H1 (cell line): ENCODE results near the gene PLCL1. TPM values are rescaled to one million over a fixed set of nuclear protein-coding genes. Genes with fewer than 3 reads are reported as not detected.

Experiments
- CTCF ChIA-PET: fragments of 300-600 bp; sonication (Branson Sonifier 250); formaldehyde crosslinking; loops from one replicate; lab custom pipeline; 2021; ENCODE audit not compliant: partially characterized antibody; lab: Charles Lee
- POLR2A ChIA-PET: fragments of 300-600 bp; sonication (Branson Sonifier 250); formaldehyde crosslinking; loops from one replicate; lab custom pipeline; 2021; ENCODE audit warnings: inconsistent platforms; ENCODE audit not compliant: partially characterized antibody; lab: Charles Lee
- DNase-seq, 2 experiments: peaks; one replicate each; pipeline versions ENCODE4 v3.0.0 to v3.0.0-alpha.2; 2010 to 2022; ENCODE audit warnings: low spot score in 2 of 2, low read depth in 1 of 2, mixed read lengths in 1 of 2
- FAIRE-seq: peaks from 2 replicates; lab custom pipeline; 2011; peaks lifted over from hg19 to GRCh38; lab: Jason Lieb, UNC
- H2AFZ ChIP-seq: 2 replicates; pipeline ENCODE4 v1.8.1; 2012; ENCODE audit warnings: low read length, inconsistent platforms
- H2AK5ac ChIP-seq: 2 replicates; pipeline ENCODE4 v1.6.1; 2013; ENCODE audit warnings: low read depth, low read length
- H2BK120ac ChIP-seq: replicated peaks from 2 replicates; pipeline ENCODE3; 2013; ENCODE audit warnings: low read depth, low read length, inconsistent platforms
- H2BK12ac ChIP-seq: 2 replicates; pipeline ENCODE4 v1.6.1; 2013; ENCODE audit warnings: low read depth, low read length
- H2BK15ac ChIP-seq: 2 replicates; pipeline ENCODE4 v1.6.1; 2013; ENCODE audit warnings: low read length
- H2BK20ac ChIP-seq: 2 replicates; pipeline ENCODE4 v1.6.1; 2013; ENCODE audit warnings: low read length
- H2BK5ac ChIP-seq: 2 replicates; pipeline ENCODE4 v1.6.1; 2013; ENCODE audit warnings: low read depth, low read length
- H3K14ac ChIP-seq: 2 replicates; pipeline ENCODE4 v1.6.1; 2013; ENCODE audit warnings: inconsistent platforms; ENCODE audit not compliant: insufficient read length
- H3K18ac ChIP-seq: 2 replicates; pipeline ENCODE4 v1.6.1; 2013; ENCODE audit warnings: low read length; ENCODE audit errors: extremely low read depth
- H3K23ac ChIP-seq: 2 replicates; pipeline ENCODE4 v1.6.1; 2013; ENCODE audit warnings: inconsistent platforms; ENCODE audit not compliant: insufficient read length
- H3K23me2 ChIP-seq: 2 replicates; pipeline ENCODE4 v1.6.1; 2013; ENCODE audit warnings: low read depth, low read length
- H3K27ac ChIP-seq: 2 replicates; pipeline ENCODE4 v1.6.1; 2011; ENCODE audit warnings: low read depth, low read length, inconsistent platforms
- H3K27me3 ChIP-seq, 4 experiments: replicated peaks in 1 of 4; 1 replicate in 1 of 4; 2 replicates in 3 of 4; pipeline versions ENCODE4 v1.6.1 to v1.8.1; 2011 to 2013; ENCODE audit warnings: low read length in 3 of 4, mild to moderate bottlenecking in 3 of 4, inconsistent platforms in 2 of 4, mixed read lengths in 2 of 4, moderate library complexity in 1 of 4; ENCODE audit not compliant: control insufficient read depth in 3 of 4, insufficient read depth in 3 of 4; ENCODE audit errors: extremely low read depth in 1 of 4
- H3K36me3 ChIP-seq, 4 experiments: 2 replicates each; pipeline versions ENCODE4 v1.6.1 to v1.8.1; 2011 to 2013; ENCODE audit warnings: mild to moderate bottlenecking in 4 of 4, low read length in 3 of 4, moderate library complexity in 2 of 4, control low read depth in 1 of 4, inconsistent platforms in 1 of 4; ENCODE audit not compliant: insufficient read depth in 4 of 4, control insufficient read depth in 2 of 4
- H3K4ac ChIP-seq: replicated peaks from 2 replicates; pipeline ENCODE3; 2013; ENCODE audit warnings: low read length, low read depth, mixed read lengths, inconsistent platforms; ENCODE audit not compliant: insufficient read length
- H3K4me1 ChIP-seq, 4 experiments: replicated peaks in 1 of 4; 1 replicate in 1 of 4; 2 replicates in 3 of 4; pipeline versions ENCODE4 v1.6.1 to v1.8.1; 2011 to 2013; ENCODE audit warnings: low read length in 3 of 4, inconsistent platforms in 2 of 4, mixed read lengths in 1 of 4; ENCODE audit not compliant: insufficient read depth in 4 of 4, control insufficient read depth in 3 of 4
- H3K4me2 ChIP-seq, 2 experiments: 2 replicates each; pipeline versions ENCODE4 v1.6.1 to v1.8.1; 2011 to 2013; ENCODE audit warnings: low read depth in 2 of 2, low read length in 2 of 2, control low read depth in 1 of 2, inconsistent platforms in 1 of 2, mild to moderate bottlenecking in 1 of 2; ENCODE audit not compliant: insufficient read depth in 1 of 2
- H3K4me3 ChIP-seq, 4 experiments: fragments of 200-600, 300-600 bp in 1 of 4; sonication (generic), shearing (Covaris generic), sonication (Bioruptor Twin) in 1 of 4; 2 replicates each; pipeline versions ENCODE4 v1.5.1 to v1.8.1; 2011 to 2016; ENCODE audit warnings: low read length in 4 of 4, low read depth in 3 of 4, control low read depth in 2 of 4, inconsistent platforms in 2 of 4, mild to moderate bottlenecking in 2 of 4, mixed read lengths in 1 of 4, moderate library complexity in 1 of 4; ENCODE audit not compliant: insufficient read depth in 2 of 4; ENCODE audit errors: extremely low read depth in 1 of 4
- H3K56ac ChIP-seq: replicated peaks from 2 replicates; pipeline ENCODE3; 2013; ENCODE audit warnings: low read depth, mild to moderate bottlenecking, mixed read lengths, low read length, inconsistent platforms; ENCODE audit not compliant: insufficient read length
- H3K79me1 ChIP-seq: 2 replicates; pipeline ENCODE4 v1.6.1; 2013; ENCODE audit warnings: low read depth, low read length, control low read depth
- H3K79me2 ChIP-seq, 2 experiments: 2 replicates each; pipeline versions ENCODE4 v1.6.1 to v1.8.1; 2012 to 2013; ENCODE audit warnings: low read length in 2 of 2, mild to moderate bottlenecking in 2 of 2, inconsistent platforms in 1 of 2; ENCODE audit not compliant: insufficient read depth in 2 of 2, control insufficient read depth in 1 of 2
- H3K9ac ChIP-seq, 4 experiments: replicated peaks in 1 of 4; 1 replicate in 1 of 4; 2 replicates in 3 of 4; pipeline versions ENCODE4 v1.6.1 to v1.8.1; 2011 to 2013; ENCODE audit warnings: low read depth in 3 of 4, low read length in 3 of 4, control low read depth in 2 of 4, mild to moderate bottlenecking in 2 of 4, moderate library complexity in 2 of 4, inconsistent platforms in 1 of 4; ENCODE audit errors: extremely low read depth in 1 of 4
- H3K9me3 ChIP-seq, 2 experiments: 2 replicates each; pipeline versions ENCODE4 v1.6.1 to v1.8.1; 2012 to 2013; ENCODE audit warnings: mild to moderate bottlenecking in 2 of 2, moderate library complexity in 2 of 2, control low read depth in 1 of 2, inconsistent platforms in 1 of 2, low read depth in 1 of 2, low read length in 1 of 2, mixed read lengths in 1 of 2; ENCODE audit not compliant: insufficient read depth in 2 of 2
- H4K20me1 ChIP-seq, 2 experiments: replicated peaks in 1 of 2; 2 replicates each; pipeline versions ENCODE3 to v1.8.1; 2011 to 2013; ENCODE audit warnings: inconsistent platforms in 2 of 2, low read length in 2 of 2, mild to moderate bottlenecking in 1 of 2; ENCODE audit not compliant: insufficient read depth in 2 of 2, control insufficient read depth in 1 of 2
- H4K5ac ChIP-seq: 2 replicates; pipeline ENCODE4 v1.6.1; 2013; ENCODE audit warnings: low read length, low read depth, mixed read lengths, inconsistent platforms; ENCODE audit not compliant: insufficient read length
- H4K8ac ChIP-seq: 2 replicates; pipeline ENCODE4 v1.8.0; 2013; ENCODE audit warnings: mild to moderate bottlenecking, moderate library complexity, low read length, inconsistent platforms; ENCODE audit not compliant: insufficient read depth; ENCODE audit errors: extremely low read depth
- H4K91ac ChIP-seq: replicated peaks from 2 replicates; pipeline ENCODE3; 2013; ENCODE audit warnings: low read length, mixed read lengths, inconsistent platforms; ENCODE audit not compliant: insufficient read length
- ASH2L ChIP-seq: fragments of 200-600, 300-600 bp; sonication (generic); IDR thresholded peaks from one replicate; pipeline ENCODE4 v1.7.1; 2017; ENCODE audit warnings: low read length
- BACH1 ChIP-seq: IDR thresholded peaks from 2 replicates; pipeline ENCODE4 v1.6.1; 2012; ENCODE audit warnings: low read length, improper control_type of control experiment
- BRCA1 ChIP-seq: IDR thresholded peaks from 2 replicates; pipeline ENCODE4 v1.6.1; 2012; ENCODE audit warnings: low read depth, low read length, improper control_type of control experiment
- FOSL1 ChIP-seq: IDR thresholded peaks from 2 replicates; pipeline ENCODE4 v1.6.1; 2011; ENCODE audit warnings: mild to moderate bottlenecking, low read depth, low read length, moderate library complexity; ENCODE audit not compliant: insufficient read depth
- PHF8 ChIP-seq: fragments of 200-600 bp; sonication (generic); conservative IDR thresholded peaks from 2 replicates; pipeline ENCODE4 v1.7.1; 2012; ENCODE audit warnings: low read depth, mild to moderate bottlenecking, inconsistent platforms, low read length, moderate library complexity
- POU5F1 ChIP-seq: IDR thresholded peaks from 2 replicates; pipeline ENCODE4 v1.6.1; 2011; ENCODE audit warnings: low read depth, mild to moderate bottlenecking, low read length, moderate library complexity
- RFX5 ChIP-seq: IDR thresholded peaks from 2 replicates; pipeline ENCODE4 v1.6.1; 2011; ENCODE audit warnings: low read depth, low read length, improper control_type of control experiment, borderline replicate concordance
- RXRA ChIP-seq: IDR thresholded peaks from 2 replicates; pipeline ENCODE4 v1.6.1; 2011; ENCODE audit warnings: low read depth, mild to moderate bottlenecking, low read length, moderate library complexity; ENCODE audit not compliant: insufficient read depth
- SAP30 ChIP-seq: fragments of 300-600 bp; sonication (generic); IDR thresholded peaks from 2 replicates; pipeline ENCODE4 v1.7.1; 2012; ENCODE audit warnings: low read length, moderate library complexity, mild to moderate bottlenecking, inconsistent platforms; ENCODE audit not compliant: insufficient read depth, insufficient replicate concordance
- SIRT6 ChIP-seq: IDR thresholded peaks from one replicate; pipeline ENCODE4 v1.7.1; 2012; ENCODE audit warnings: low read length, inconsistent platforms
- SP4 ChIP-seq: IDR thresholded peaks from 2 replicates; pipeline ENCODE4 v1.6.1; 2012; ENCODE audit warnings: low read length, inconsistent platforms
- SRF ChIP-seq: IDR thresholded peaks from 2 replicates; pipeline ENCODE4 v1.6.1; 2011; ENCODE audit warnings: mild to moderate bottlenecking, low read depth, low read length, moderate library complexity
- polyA plus RNA-seq, 7 experiments: library from polyadenylated mRNA; depleted of rRNA in 3 of 7; stranded (reverse) in 5 of 7; unstranded in 2 of 7; fragments of >200 nt in 5 of 7; fragments of 200-250 nt in 2 of 7; gene quantifications; 1 replicate in 5 of 7; 2 replicates in 1 of 7; 4 replicates in 1 of 7; pipeline versions ENCODE4 v1.2.1 to v1.2.3, GENCODE V29; 2011 to 2013; ENCODE audit warnings: missing spikeins in 2 of 7, mixed read lengths in 2 of 7
- total RNA-seq: library from RNA; stranded (reverse); fragmentation: NEBNext Ultra II Directional; extraction: Animal tissue kit (Norgen Biotek cat#: 25700); gene quantifications from 2 replicates; pipeline ENCODE4 v1.2.1, GENCODE V29; 2021
- TF ChIP-seq, protein P1 (sequence below): IDR thresholded peaks from 2 replicates; pipeline ENCODE4 v1.6.1; 2012; ENCODE audit warnings: inconsistent platforms

The PLCL1 gene
- total and polyA plus RNA-seq, 2 of the 8 experiments (the other 6 are each of a cell fraction or from before 2014, with no cell fraction given) = not detected

DNA sequence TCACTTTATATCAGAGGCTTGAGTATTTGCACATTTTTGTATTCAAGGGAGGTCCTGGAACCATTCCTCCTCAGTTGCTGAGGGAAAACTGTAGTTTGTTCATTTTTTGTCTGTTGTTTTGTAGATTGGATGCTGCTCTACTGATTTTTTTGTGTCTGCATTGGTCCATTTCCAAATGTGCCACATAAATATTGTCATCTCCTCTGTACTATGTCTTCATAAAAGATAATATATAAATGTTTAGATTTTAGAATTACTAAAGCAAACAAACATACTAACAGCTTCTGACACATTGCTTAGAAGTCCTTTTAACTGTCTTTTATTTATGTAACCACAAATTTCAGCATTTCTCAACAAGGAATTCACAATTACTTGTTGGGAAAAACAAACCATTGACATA is 356.8 kb downstream of the PLCL1 start:
- DNase-seq = no peak
- H3K27me3 ChIP-seq = no peaks in the 10 kb centered on the region
- CTCF ChIA-PET = interaction anchor here (0.8 kb wide), 1 partner anchor 292 kb away, joined by 4 read pairs; no protein-coding TSS in a partner anchor
- no peak overlapping the region for H3K18ac ChIP-seq
- no peak overlapping the region for H2BK5ac ChIP-seq
- H3K4me3 ChIP-seq = no peak overlapping the region
- no peak overlapping the region for H4K8ac ChIP-seq
- no peak overlapping the region for H2AK5ac ChIP-seq
- H3K4me1 ChIP-seq = no peaks in the 10 kb centered on the region
- no peak overlapping the region for H3K14ac ChIP-seq
- no peak overlapping the region for H2AFZ ChIP-seq
- no peaks in the 10 kb centered on the region; a peak in 1 of 8 replicates for H3K36me3 ChIP-seq
- FAIRE-seq = no peak
- no peak overlapping the region for H2BK20ac ChIP-seq
- H4K5ac ChIP-seq = no peak overlapping the region
- POLR2A ChIA-PET = no interaction called here
- no peaks in the 10 kb centered on the region for H3K79me1 ChIP-seq
- H3K4ac ChIP-seq = no peak overlapping the region
- H3K79me2 ChIP-seq = no peaks in the 10 kb centered on the region
- no peak overlapping the region for H3K9ac ChIP-seq
- H3K23ac ChIP-seq = no peak overlapping the region
- H2BK15ac ChIP-seq = no peak overlapping the region
- no peaks in the 10 kb centered on the region for H4K20me1 ChIP-seq
- no peak overlapping the region for H3K56ac ChIP-seq
- H2BK12ac ChIP-seq = no peak overlapping the region
- H3K9me3 ChIP-seq = peaks cover 7 to 8% of the 10 kb centered on the region in 2 experiments
- no peak overlapping the region for H2BK120ac ChIP-seq
- no peak overlapping the region for H4K91ac ChIP-seq
- H3K27ac ChIP-seq = no peak overlapping the region
- H3K4me2 ChIP-seq = no peak overlapping the region
- H3K23me2 ChIP-seq = no peaks in the 10 kb centered on the region
- TF ChIP-seq ASH2L = no peak
- TF ChIP-seq BACH1 = no peak
- no peak for TF ChIP-seq SP4
- TF ChIP-seq RXRA = no peak
- TF ChIP-seq FOSL1 = no peak
- TF ChIP-seq BRCA1 = no peak
- TF ChIP-seq, protein P1, sequence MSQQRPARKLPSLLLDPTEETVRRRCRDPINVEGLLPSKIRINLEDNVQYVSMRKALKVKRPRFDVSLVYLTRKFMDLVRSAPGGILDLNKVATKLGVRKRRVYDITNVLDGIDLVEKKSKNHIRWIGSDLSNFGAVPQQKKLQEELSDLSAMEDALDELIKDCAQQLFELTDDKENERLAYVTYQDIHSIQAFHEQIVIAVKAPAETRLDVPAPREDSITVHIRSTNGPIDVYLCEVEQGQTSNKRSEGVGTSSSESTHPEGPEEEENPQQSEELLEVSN = no peak
- TF ChIP-seq SRF = no peak
- TF ChIP-seq POU5F1 = no peak
- TF ChIP-seq SAP30 = no peak
- TF ChIP-seq SIRT6 = no peak
- no peak for TF ChIP-seq RFX5
- TF ChIP-seq PHF8 = no peak
